AG04450 (cell line): ENCODE measurements around the gene SREBF2. TPM values are rescaled to one million over a fixed set of nuclear protein-coding genes. Genes with fewer than 3 reads are reported as not detected.

Experiments
- CTCF ChIA-PET: fragments of 300-600, 350-600 bp; formaldehyde crosslinking; extraction: SDS; loops from one replicate; lab custom pipeline; 2022; ENCODE audit warnings: antibody characterized with exemption, inconsistent platforms; lab: Charles Lee
- POLR2A ChIA-PET: fragments of 350-600 bp; formaldehyde crosslinking; extraction: SDS; loops from one replicate; lab custom pipeline; 2021; ENCODE audit warnings: antibody characterized with exemption, inconsistent platforms; lab: Yijun Ruan, JAX
- DNase-seq: peaks from one replicate; pipeline ENCODE4 v3.0.0-alpha.2; 2011; ENCODE audit warnings: low read depth, low spot score
- H3K27ac ChIP-seq: one replicate; pipeline ENCODE4 v1.5.1; 2012; ENCODE audit warnings: low read depth, low read length, control low read depth
- H3K27me3 ChIP-seq: one replicate; pipeline ENCODE4 v1.6.0; 2012; ENCODE audit warnings: low read length; ENCODE audit not compliant: control insufficient read depth, insufficient read depth
- H3K4me3 ChIP-seq: 2 replicates; pipeline ENCODE4 v1.5.1; 2011; ENCODE audit warnings: mild to moderate bottlenecking, low read depth, low read length, control low read depth
- H3K9me3 ChIP-seq: 2 replicates; pipeline ENCODE4 v1.5.1; 2012; ENCODE audit warnings: low read length; ENCODE audit not compliant: control insufficient read depth, insufficient read depth
- CTCF ChIP-seq: IDR thresholded peaks from 2 replicates; pipeline ENCODE4 v1.5.1; 2011; ENCODE audit warnings: low read depth, low read length, control low read depth, inconsistent platforms
- polyA plus RNA-seq: library from polyadenylated mRNA; depleted of rRNA; stranded (reverse); fragments of >200 nt; gene quantifications from 2 replicates; pipeline ENCODE4 v1.2.3, GENCODE V29; 2011; rRNA removed
- small RNA-seq: library from RNA; depleted of rRNA; stranded (forward); fragments of <200 nt; gene quantifications from one replicate; pipeline ENCODE3, GENCODE V24; 2012; ENCODE audit warnings: low read depth; ENCODE audit not compliant: insufficient read length

SREBF2 gene
- polyA plus RNA-seq, 1 experiment = 31.7 TPM

- ChIA-PET CTCF (interaction anchor here (0.9 to 2.0 kb wide), 3 partner anchors 11 to 255 kb away, joined by 3 to 6 read pairs (median 4); no protein-coding TSS in a partner anchor), POLR2A (no interaction called here)
- Histone ChIP-seq H3K4me3 (no peak within 1 kb of the TSS), H3K27me3 (no peaks in the 10 kb centered on the region), H3K9me3 (no peaks in the 10 kb centered on the region), H3K27ac (no peak within 1 kb of the TSS)
- TF ChIP-seq CTCF = no peak
- DNase-seq = no peak
These were observed 119.1 kb downstream of the SREBF2 start, which contains the start of gene SMIM45 for GRCh38 chr22:41951898-41952474. TSS of gene SMIM45 (plus strand) at chr22:41952150.

GRCh38 chr22:41952713-41953112 lies 119.8 kb downstream of the SREBF2 start:
- ChIA-PET CTCF (interaction anchor here (0.9 to 1.4 kb wide), 2 partner anchors 206 to 255 kb away, joined by 3 to 4 read pairs; no protein-coding TSS in a partner anchor), POLR2A (no interaction called here)
- Histone ChIP-seq H3K27ac (no peak overlapping the region), H3K27me3 (no peaks in the 10 kb centered on the region), H3K9me3 (no peaks in the 10 kb centered on the region), H3K4me3 (no peak overlapping the region)
- DNase-seq = no peak
- TF ChIP-seq CTCF = no peak

Small RNA genes lying within 50 kb of the gene (small RNA-seq; reads per million reads assigned to genes)
- gene MIR33A = 917 reads per million, percentile 96 among the genes with 10 or more reads in this experiment

Other genes starting within 250 kb of the SREBF2 start
- gene PMM1, start 243.3 kb upstream of the SREBF2 start, polyA plus RNA-seq = 60.7 and 72.5 TPM in 2 replicates
- 22.3 and 23.8 TPM in 2 replicates for gene DESI1, start 212.1 kb upstream of the SREBF2 start, polyA plus RNA-seq
- gene XRCC6, start 211.8 kb upstream of the SREBF2 start, polyA plus RNA-seq = 149 and 196 TPM in 2 replicates
- gene SNU13, start 144.2 kb upstream of the SREBF2 start, polyA plus RNA-seq = 151 and 165 TPM in 2 replicates
- 0.22 and 0.25 TPM in 2 replicates for gene MEI1, start 133.6 kb upstream of the SREBF2 start, polyA plus RNA-seq
- 2.6 and 3.5 TPM in 2 replicates for gene CCDC134, start 32.4 kb upstream of the SREBF2 start, polyA plus RNA-seq
- gene SHISA8, start 82.0 kb downstream of the SREBF2 start, polyA plus RNA-seq = not detected in 2 replicates
- gene TNFRSF13C, start 93.7 kb downstream of the SREBF2 start, polyA plus RNA-seq = 0.06 and 0.07 TPM in 2 replicates
- gene CENPM, start 114.0 kb downstream of the SREBF2 start, polyA plus RNA-seq = 5.1 and 6.8 TPM in 2 replicates
- gene SEPTIN3, start 136.3 kb downstream of the SREBF2 start, polyA plus RNA-seq = 0.22 and 0.24 TPM in 2 replicates
- 0.11 and 0.21 TPM in 2 replicates for gene WBP2NL, start 165.7 kb downstream of the SREBF2 start, polyA plus RNA-seq
- 35.2 and 46.4 TPM in 2 replicates for gene NAGA, start 237.7 kb downstream of the SREBF2 start, polyA plus RNA-seq
- gene PHETA2, start 241.1 kb downstream of the SREBF2 start, polyA plus RNA-seq = 10.6 and 12.6 TPM in 2 replicates
- 25.6 and 28.9 TPM in 2 replicates for gene SMDT1, start 246.6 kb downstream of the SREBF2 start, polyA plus RNA-seq